ENCODE results near the gene TMEM190.

DNA sequence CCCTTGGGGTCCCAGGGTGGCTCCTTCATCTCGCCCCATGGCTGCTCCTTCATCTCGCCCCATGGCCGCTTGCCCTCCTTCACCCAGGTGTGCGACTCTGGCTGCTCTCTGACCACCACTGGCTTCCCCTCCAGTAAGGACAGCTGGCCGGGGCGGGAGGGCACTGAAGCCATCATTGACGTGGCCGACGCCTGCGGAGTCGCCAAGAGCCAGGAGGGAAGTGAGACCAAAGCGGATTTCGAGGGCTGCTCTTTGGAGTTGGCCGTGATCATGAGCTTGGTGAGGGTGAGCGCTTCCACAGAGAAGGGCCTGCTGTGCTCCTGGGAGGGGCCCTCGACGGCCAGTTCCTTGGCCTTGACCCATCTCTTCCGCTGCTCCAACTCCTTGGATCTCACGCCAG is 18.1 kb upstream of the TMEM190 start:
- TF ChIP-seq POLR2A (IDR thresholded peaks at IDR 0.05): no peak
- TF ChIP-seq, protein P1, sequence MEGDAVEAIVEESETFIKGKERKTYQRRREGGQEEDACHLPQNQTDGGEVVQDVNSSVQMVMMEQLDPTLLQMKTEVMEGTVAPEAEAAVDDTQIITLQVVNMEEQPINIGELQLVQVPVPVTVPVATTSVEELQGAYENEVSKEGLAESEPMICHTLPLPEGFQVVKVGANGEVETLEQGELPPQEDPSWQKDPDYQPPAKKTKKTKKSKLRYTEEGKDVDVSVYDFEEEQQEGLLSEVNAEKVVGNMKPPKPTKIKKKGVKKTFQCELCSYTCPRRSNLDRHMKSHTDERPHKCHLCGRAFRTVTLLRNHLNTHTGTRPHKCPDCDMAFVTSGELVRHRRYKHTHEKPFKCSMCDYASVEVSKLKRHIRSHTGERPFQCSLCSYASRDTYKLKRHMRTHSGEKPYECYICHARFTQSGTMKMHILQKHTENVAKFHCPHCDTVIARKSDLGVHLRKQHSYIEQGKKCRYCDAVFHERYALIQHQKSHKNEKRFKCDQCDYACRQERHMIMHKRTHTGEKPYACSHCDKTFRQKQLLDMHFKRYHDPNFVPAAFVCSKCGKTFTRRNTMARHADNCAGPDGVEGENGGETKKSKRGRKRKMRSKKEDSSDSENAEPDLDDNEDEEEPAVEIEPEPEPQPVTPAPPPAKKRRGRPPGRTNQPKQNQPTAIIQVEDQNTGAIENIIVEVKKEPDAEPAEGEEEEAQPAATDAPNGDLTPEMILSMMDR (IDR thresholded peaks at IDR 0.05): no peak
